ENCODE data around the gene ARHGEF16. TPM values are rescaled to one million over a fixed set of nuclear protein-coding genes. Genes with fewer than 3 reads are reported as not detected.
A peak's percentile ranks its signal among the peaks of the same experiment; 100 is the strongest.

Gene ARHGEF16
- total RNA-seq, 1 donor from 2014 or later = 1.7 TPM

- Mint-ChIP-seq H3K27ac (ENCODE audit: unreplicated experiment) (peak overlapping the region; percentile 84), H3K27me3 (ENCODE audit: unreplicated experiment) (peaks cover 30% of the 10 kb centered on the region), H3K4me1 (ENCODE audit: unreplicated experiment) (peaks cover 2% of the 10 kb centered on the region), H3K36me3 (ENCODE audit: low read depth, unreplicated experiment) (peaks cover 25% of the 10 kb centered on the region), H3K4me3 (ENCODE audit: unreplicated experiment) (no peak overlapping the region), H3K9me3 (ENCODE audit: unreplicated experiment) (no peaks in the 10 kb centered on the region)
- DNase-seq (ENCODE audit: low spot score) = no peak
- TF ChIP-seq, protein P1, sequence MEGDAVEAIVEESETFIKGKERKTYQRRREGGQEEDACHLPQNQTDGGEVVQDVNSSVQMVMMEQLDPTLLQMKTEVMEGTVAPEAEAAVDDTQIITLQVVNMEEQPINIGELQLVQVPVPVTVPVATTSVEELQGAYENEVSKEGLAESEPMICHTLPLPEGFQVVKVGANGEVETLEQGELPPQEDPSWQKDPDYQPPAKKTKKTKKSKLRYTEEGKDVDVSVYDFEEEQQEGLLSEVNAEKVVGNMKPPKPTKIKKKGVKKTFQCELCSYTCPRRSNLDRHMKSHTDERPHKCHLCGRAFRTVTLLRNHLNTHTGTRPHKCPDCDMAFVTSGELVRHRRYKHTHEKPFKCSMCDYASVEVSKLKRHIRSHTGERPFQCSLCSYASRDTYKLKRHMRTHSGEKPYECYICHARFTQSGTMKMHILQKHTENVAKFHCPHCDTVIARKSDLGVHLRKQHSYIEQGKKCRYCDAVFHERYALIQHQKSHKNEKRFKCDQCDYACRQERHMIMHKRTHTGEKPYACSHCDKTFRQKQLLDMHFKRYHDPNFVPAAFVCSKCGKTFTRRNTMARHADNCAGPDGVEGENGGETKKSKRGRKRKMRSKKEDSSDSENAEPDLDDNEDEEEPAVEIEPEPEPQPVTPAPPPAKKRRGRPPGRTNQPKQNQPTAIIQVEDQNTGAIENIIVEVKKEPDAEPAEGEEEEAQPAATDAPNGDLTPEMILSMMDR (IDR thresholded peaks at IDR 0.05; ENCODE audit: unreplicated experiment) = no peak
These were observed 56.4 kb downstream of the ARHGEF16 start for GRCh38 chr1:3510956-3511250.

GRCh38 chr1:3511306-3511705 is 56.8 kb downstream of the ARHGEF16 start:
- H3K9me3 Mint-ChIP-seq (ENCODE audit: unreplicated experiment) = no peaks in the 10 kb centered on the region
- peaks cover 2% of the 10 kb centered on the region for H3K4me1 Mint-ChIP-seq (ENCODE audit: unreplicated experiment)
- no peak for DNase-seq (ENCODE audit: low spot score)
- H3K27me3 Mint-ChIP-seq (ENCODE audit: unreplicated experiment) = peaks cover 29% of the 10 kb centered on the region
- no peak overlapping the region for H3K27ac Mint-ChIP-seq (ENCODE audit: unreplicated experiment)
- TF ChIP-seq, protein P1 (IDR thresholded peaks at IDR 0.05; ENCODE audit: unreplicated experiment) = no peak
- no peak overlapping the region for H3K4me3 Mint-ChIP-seq (ENCODE audit: unreplicated experiment)
- peaks cover 25% of the 10 kb centered on the region for H3K36me3 Mint-ChIP-seq (ENCODE audit: low read depth, unreplicated experiment)

DNA sequence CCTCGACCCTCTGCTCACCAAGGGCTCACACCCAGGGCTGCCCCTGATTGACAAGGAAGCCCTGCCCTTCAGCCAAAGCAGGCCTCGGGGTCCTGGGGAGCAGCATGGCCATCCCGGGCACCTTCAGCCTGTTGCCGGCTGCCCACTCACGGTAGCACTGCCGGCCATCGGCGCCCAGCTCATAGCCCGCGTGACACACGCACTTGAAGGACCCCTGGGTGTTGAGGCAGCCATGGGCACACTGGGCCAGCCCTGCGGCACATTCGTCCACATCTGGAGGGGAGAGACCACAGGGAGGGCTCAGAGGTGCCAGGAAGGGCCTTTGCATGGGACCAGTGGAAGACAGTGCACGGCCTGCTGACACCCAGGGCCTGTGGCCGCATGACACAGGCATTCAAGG is 57.4 kb downstream of the ARHGEF16 start:
- no peak for DNase-seq (ENCODE audit: low spot score)
- Mint-ChIP-seq H3K4me3 (ENCODE audit: unreplicated experiment) (no peak overlapping the region), H3K36me3 (ENCODE audit: low read depth, unreplicated experiment) (peaks cover 21% of the 10 kb centered on the region), H3K9me3 (ENCODE audit: unreplicated experiment) (no peaks in the 10 kb centered on the region), H3K27me3 (ENCODE audit: unreplicated experiment) (peaks cover 26% of the 10 kb centered on the region), H3K4me1 (ENCODE audit: unreplicated experiment) (peaks cover 2% of the 10 kb centered on the region), H3K27ac (ENCODE audit: unreplicated experiment) (no peak overlapping the region)
- TF ChIP-seq, protein P1 (IDR thresholded peaks at IDR 0.05; ENCODE audit: unreplicated experiment) = no peak

- H3K4me3 Mint-ChIP-seq (ENCODE audit: unreplicated experiment) = no peak overlapping the region
- H3K4me1 Mint-ChIP-seq (ENCODE audit: unreplicated experiment) = no peaks in the 10 kb centered on the region
- H3K27ac Mint-ChIP-seq (ENCODE audit: unreplicated experiment) = no peak overlapping the region
- DNase-seq (ENCODE audit: low spot score) = no peak
- H3K27me3 Mint-ChIP-seq (ENCODE audit: unreplicated experiment) = peaks cover 19% of the 10 kb centered on the region
- TF ChIP-seq, protein P1 (IDR thresholded peaks at IDR 0.05; ENCODE audit: unreplicated experiment) = no peak
- no peaks in the 10 kb centered on the region for H3K9me3 Mint-ChIP-seq (ENCODE audit: unreplicated experiment)
- H3K36me3 Mint-ChIP-seq (ENCODE audit: low read depth, unreplicated experiment) = peaks cover 13% of the 10 kb centered on the region
These were observed 59.9 kb downstream of the ARHGEF16 start for GRCh38 chr1:3514404-3514803.

GRCh38 chr1:3515272-3515671 is 60.8 kb downstream of the ARHGEF16 start:
- H3K9me3 Mint-ChIP-seq (ENCODE audit: unreplicated experiment) = no peaks in the 10 kb centered on the region
- no peaks in the 10 kb centered on the region for H3K4me1 Mint-ChIP-seq (ENCODE audit: unreplicated experiment)
- peaks cover 13% of the 10 kb centered on the region for H3K36me3 Mint-ChIP-seq (ENCODE audit: low read depth, unreplicated experiment)
- peaks cover 18% of the 10 kb centered on the region for H3K27me3 Mint-ChIP-seq (ENCODE audit: unreplicated experiment)
- no peak overlapping the region for H3K4me3 Mint-ChIP-seq (ENCODE audit: unreplicated experiment)
- H3K27ac Mint-ChIP-seq (ENCODE audit: unreplicated experiment) = no peak overlapping the region
- no peak for DNase-seq (ENCODE audit: low spot score)
- TF ChIP-seq, protein P1 (IDR thresholded peaks at IDR 0.05; ENCODE audit: unreplicated experiment) = no peak

All from endothelial cell (in vitro differentiated cells).